T-helper 2 cell treated with Interferon-gamma antibody and Interleukin-4, amounts not matched to agents 5 μg/mL and 100 μg/mL, for 36 hours (primary cell): ENCODE measurements around the gene NSL1.
A peak's percentile ranks its signal among the peaks of the same experiment; 100 is the strongest.
"Not testable (repeated sequence)": the region's sequence is repeated elsewhere in the genome, so short reads cannot be mapped to it uniquely, and the experiment has no call there.

Experiments
- DNase-seq: peaks from one replicate; pipeline ENCODE4 v3.0.0; 2021; ENCODE audit warnings: low spot score
- H3K27ac Mint-ChIP-seq: one replicate; pipeline ENCODE4 v1.8.0; 2021; ENCODE audit warnings: mild to moderate bottlenecking, mixed read lengths
- H3K27me3 Mint-ChIP-seq: one replicate; pipeline ENCODE4 v1.8.0; 2021; ENCODE audit warnings: low read depth, mixed read lengths
- H3K36me3 Mint-ChIP-seq: one replicate; pipeline ENCODE4 v1.8.0; 2021; ENCODE audit warnings: low read depth, mixed read lengths
- H3K4me1 Mint-ChIP-seq: one replicate; pipeline ENCODE4 v1.8.0; 2021; ENCODE audit warnings: low read depth, mixed read lengths
- H3K4me3 Mint-ChIP-seq: one replicate; pipeline ENCODE4 v1.8.0; 2022; ENCODE audit warnings: mild to moderate bottlenecking, moderate library complexity, mixed read lengths
- H3K9me3 Mint-ChIP-seq: one replicate; pipeline ENCODE4 v1.8.0; 2021; ENCODE audit warnings: mixed read lengths

NSL1 gene

DNA sequence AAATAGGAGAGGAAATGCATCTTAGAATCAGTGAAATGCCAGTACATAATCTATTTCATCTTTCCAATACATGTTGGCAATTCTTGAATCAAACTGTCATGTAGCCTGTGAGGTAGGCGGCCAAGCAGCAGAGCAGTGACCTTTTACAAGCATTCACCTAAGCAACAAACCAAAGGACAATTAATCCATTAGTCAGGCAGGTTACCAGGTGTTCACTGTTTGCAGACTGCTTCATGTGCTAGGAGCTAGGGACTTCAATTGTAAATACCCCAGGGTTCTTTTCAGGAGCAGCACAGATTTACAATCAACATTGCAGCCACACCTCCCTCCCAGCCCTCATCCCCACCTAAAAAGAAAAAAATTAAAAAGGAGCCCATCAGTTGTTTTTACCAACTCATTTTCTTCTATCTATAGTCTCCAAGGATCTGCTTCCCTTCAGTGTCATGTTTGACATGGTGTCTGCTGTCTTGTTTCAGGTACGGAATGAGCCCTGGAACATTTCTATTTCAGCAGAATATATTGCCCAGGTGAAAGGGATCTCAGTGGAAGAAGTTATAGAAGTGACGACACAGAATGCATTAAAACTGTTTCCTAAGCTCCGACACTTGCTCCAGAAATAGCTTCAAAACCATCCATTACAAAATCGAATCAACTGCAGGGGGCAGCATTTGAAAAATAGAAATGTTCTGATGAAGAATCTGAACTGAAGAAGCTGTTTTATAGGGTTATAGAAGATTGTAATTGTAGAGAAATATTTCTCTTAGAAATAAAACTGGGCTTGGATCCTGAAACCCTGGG lies 23.2 kb upstream of the NSL1 start:
- Mint-ChIP-seq H3K4me3 (no peak overlapping the region), H3K9me3 (no peaks in the 10 kb centered on the region), H3K36me3 (peaks cover 1% of the 10 kb centered on the region), H3K4me1 (peaks cover 3% of the 10 kb centered on the region), H3K27me3 (peaks cover 3% of the 10 kb centered on the region), H3K27ac (no peak overlapping the region)
- no peak for DNase-seq

DNA sequence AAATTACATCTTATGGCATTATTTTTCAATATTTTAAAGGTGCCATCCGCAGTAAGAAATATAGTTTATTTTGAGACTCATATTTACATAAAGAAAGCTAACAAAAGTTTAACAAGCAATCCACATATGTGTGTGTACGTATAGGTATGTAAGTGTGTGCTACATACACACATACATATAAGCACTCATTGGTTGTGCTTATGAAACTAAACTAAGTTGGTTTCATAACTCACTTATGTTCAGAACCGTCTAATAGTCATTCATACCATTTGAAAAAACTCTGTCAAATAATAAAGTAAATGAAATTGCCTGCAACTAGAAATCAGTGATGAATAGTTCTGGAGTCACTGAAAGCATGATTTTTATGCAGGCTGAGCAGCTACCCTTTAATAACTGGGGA lies 14.2 kb upstream of the NSL1 start:
- Mint-ChIP-seq H3K4me1 (no peaks in the 10 kb centered on the region), H3K27me3 (no peaks in the 10 kb centered on the region), H3K4me3 (no peak overlapping the region), H3K36me3 (peaks cover 16% of the 10 kb centered on the region), H3K27ac (no peak overlapping the region), H3K9me3 (no peaks in the 10 kb centered on the region)
- DNase-seq: no peak

GRCh38 chr1:212797681-212798080 lies 6.1 kb upstream of the NSL1 start:
- Mint-ChIP-seq H3K4me3 (no peak overlapping the region), H3K27me3 (no peaks in the 10 kb centered on the region), H3K27ac (no peak overlapping the region), H3K36me3 (peaks cover 35% of the 10 kb centered on the region), H3K4me1 (peaks cover 18% of the 10 kb centered on the region), H3K9me3 (peaks cover 4% of the 10 kb centered on the region)
- DNase-seq: no peak

DNA sequence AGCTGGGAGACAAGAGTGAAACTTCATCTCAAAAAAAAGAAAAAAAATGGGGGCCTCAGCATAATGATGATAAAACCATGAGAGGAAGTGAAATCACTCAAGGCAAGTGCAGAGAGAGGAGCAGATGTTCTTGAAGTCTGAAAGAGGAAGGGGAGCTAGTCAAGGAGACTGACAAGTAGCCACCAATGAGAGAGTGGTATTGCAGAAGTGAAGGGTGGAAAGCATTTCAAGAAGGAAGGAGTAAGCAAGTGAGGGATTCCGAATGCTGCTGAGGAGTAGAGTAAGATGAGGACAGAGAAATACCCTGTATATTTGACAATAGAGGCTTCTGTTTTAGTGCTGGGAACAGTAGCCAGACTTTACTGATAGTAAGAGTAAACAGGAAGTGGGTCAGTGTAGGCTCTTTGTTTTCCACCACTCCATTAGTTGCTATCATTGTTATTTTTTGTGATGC lies 3.0 kb upstream of the NSL1 start:
- Mint-ChIP-seq H3K9me3 (peaks cover 4% of the 10 kb centered on the region), H3K4me3 (peak overlapping the region; percentile 56), H3K27me3 (no peaks in the 10 kb centered on the region), H3K4me1 (peaks cover 24% of the 10 kb centered on the region), H3K27ac (peak overlapping the region; percentile 93), H3K36me3 (peaks cover 33% of the 10 kb centered on the region)
- DNase-seq: no peak

DNA sequence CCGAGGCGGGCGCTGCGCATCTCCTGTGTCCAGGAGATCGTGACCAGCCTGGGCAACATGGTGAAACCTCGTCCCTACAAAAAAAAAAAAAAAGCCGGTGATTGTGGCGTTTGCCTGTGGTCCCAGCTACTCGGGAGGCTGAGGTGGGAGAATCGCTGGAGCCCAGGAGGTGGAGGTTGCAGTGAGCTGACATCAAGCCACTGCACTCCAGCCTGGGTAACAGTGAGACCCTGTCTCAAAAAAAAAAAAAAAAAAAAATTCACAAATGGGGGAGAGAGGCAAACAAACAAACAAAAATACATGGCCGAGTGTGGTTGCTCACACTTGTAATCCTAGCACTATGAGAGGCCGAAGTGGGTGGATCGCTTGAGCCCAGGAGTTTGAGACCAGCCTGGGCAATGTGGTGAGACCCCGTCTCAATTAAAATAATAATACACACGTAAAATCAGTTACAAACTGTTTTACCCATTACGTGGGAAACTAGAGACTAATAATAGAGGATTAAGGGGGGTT lies 875 bp upstream of the NSL1 start:
- Mint-ChIP-seq H3K4me1 (peaks cover 25% of the 10 kb centered on the region), H3K27ac (peak overlapping the region; percentile 98), H3K9me3 (peaks cover 4% of the 10 kb centered on the region), H3K4me3 (peak overlapping the region; percentile 100), H3K27me3 (no peaks in the 10 kb centered on the region), H3K36me3 (peaks cover 24% of the 10 kb centered on the region)
- no peak for DNase-seq

DNA sequence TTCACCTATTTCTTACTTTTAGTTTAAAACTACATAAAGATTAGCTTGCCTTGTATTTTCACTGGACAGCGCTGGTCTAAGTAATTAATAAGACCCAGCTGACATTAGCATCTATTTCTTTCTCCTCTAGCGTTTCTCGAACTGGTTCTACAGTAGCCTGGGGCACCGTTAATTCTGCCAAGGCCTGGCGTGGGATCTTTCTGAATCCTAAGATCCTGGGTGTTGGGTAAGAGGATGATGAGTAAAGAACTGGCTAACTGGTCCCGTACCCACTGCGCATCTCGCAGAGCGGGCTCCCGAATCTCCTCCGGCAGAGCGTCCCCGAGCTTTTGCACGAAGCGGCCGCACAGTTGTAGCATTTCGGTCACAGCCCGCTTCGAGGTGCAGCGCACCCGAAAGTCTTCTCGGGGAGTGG lies 309 bp downstream of the NSL1 start:
- H3K4me1 Mint-ChIP-seq: peaks cover 25% of the 10 kb centered on the region
- peak overlapping the region; percentile 100 for H3K4me3 Mint-ChIP-seq
- H3K9me3 Mint-ChIP-seq: peaks cover 4% of the 10 kb centered on the region
- no peaks in the 10 kb centered on the region for H3K27me3 Mint-ChIP-seq
- peak overlapping the region; percentile 98 for H3K27ac Mint-ChIP-seq
- peaks cover 32% of the 10 kb centered on the region for H3K36me3 Mint-ChIP-seq
- DNase-seq: no peak

GRCh38 chr1:212785871-212786270 lies 5.7 kb downstream of the NSL1 start:
- Mint-ChIP-seq H3K4me1 (peaks cover 12% of the 10 kb centered on the region), H3K4me3 (no peak overlapping the region), H3K9me3 (no peaks in the 10 kb centered on the region), H3K36me3 (peaks cover 34% of the 10 kb centered on the region), H3K27me3 (no peaks in the 10 kb centered on the region), H3K27ac (no peak overlapping the region)
- no peak for DNase-seq

GRCh38 chr1:212783976-212784375 lies 7.6 kb downstream of the NSL1 start:
- Mint-ChIP-seq H3K36me3 (peaks cover 36% of the 10 kb centered on the region), H3K4me1 (peaks cover 9% of the 10 kb centered on the region), H3K9me3 (no peaks in the 10 kb centered on the region), H3K27me3 (no peaks in the 10 kb centered on the region), H3K27ac (no peak overlapping the region), H3K4me3 (no peak overlapping the region)
- DNase-seq: no peak

- no peaks in the 10 kb centered on the region for H3K9me3 Mint-ChIP-seq
- no peak overlapping the region for H3K4me3 Mint-ChIP-seq
- peaks cover 40% of the 10 kb centered on the region for H3K36me3 Mint-ChIP-seq
- H3K4me1 Mint-ChIP-seq: peaks cover 5% of the 10 kb centered on the region
- no peaks in the 10 kb centered on the region for H3K27me3 Mint-ChIP-seq
- no peak for DNase-seq
- no peak overlapping the region for H3K27ac Mint-ChIP-seq
Observed at GRCh38 chr1:212782422-212783154, 9.0 kb downstream of the NSL1 start.

DNA sequence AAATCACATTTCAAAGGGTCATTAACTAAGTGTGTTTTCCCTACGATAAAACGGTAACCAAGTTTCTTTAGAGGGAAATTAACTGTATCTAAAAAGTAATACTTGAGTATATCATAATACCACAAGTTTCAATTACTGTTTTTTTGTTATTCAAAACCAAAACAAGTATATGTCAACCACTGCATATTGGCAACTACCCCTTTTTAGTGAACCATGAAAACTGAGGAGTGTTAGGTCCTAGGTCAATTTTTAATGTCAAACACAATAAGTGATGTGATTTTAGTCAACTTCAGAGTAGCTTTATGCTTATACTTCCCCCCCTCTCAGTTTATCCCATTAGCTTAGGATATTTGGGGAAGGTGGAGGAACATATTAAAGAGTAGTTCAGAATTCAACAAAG lies 10.4 kb downstream of the NSL1 start:
- H3K4me1 Mint-ChIP-seq: peaks cover 5% of the 10 kb centered on the region

DNA sequence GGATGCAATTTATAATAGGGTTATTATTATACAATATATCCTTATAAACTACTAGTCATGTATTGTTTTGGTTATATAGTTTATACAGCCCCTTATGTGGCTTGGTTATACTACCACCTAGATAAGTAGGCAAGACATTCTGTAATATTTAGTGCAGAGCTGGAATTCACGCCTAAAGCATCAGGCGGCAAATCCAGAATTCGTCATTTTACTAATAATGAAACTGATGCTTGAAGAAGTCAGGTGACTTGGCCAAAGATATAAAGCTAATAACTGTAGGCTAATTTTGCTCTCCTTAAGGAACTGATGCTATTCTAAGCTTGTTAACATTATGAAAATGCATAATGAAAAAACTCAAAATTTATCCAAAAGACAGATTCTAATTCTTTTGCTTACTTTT lies 10.8 kb downstream of the NSL1 start:
- H3K27me3 Mint-ChIP-seq: no peaks in the 10 kb centered on the region
- no peaks in the 10 kb centered on the region for H3K9me3 Mint-ChIP-seq
- H3K36me3 Mint-ChIP-seq: peaks cover 30% of the 10 kb centered on the region
- no peak overlapping the region for H3K27ac Mint-ChIP-seq
- DNase-seq: no peak
- peaks cover 3% of the 10 kb centered on the region for H3K4me1 Mint-ChIP-seq
- H3K4me3 Mint-ChIP-seq: no peak overlapping the region

More for the DNA sequence above, 10.4 kb downstream of the NSL1 start:
- Mint-ChIP-seq H3K27me3 (no peaks in the 10 kb centered on the region), H3K9me3 (no peaks in the 10 kb centered on the region), H3K4me3 (no peak overlapping the region), H3K36me3 (peaks cover 32% of the 10 kb centered on the region), H3K27ac (no peak overlapping the region)
- DNase-seq: no peak

- H3K36me3 Mint-ChIP-seq: peaks cover 35% of the 10 kb centered on the region
- H3K27ac Mint-ChIP-seq, H3K9me3 Mint-ChIP-seq, DNase-seq, H3K4me3 Mint-ChIP-seq, H3K4me1 Mint-ChIP-seq, H3K27me3 Mint-ChIP-seq: not testable (repeated sequence)
Observed at GRCh38 chr1:212779086-212779485, 12.5 kb downstream of the NSL1 start.

DNA sequence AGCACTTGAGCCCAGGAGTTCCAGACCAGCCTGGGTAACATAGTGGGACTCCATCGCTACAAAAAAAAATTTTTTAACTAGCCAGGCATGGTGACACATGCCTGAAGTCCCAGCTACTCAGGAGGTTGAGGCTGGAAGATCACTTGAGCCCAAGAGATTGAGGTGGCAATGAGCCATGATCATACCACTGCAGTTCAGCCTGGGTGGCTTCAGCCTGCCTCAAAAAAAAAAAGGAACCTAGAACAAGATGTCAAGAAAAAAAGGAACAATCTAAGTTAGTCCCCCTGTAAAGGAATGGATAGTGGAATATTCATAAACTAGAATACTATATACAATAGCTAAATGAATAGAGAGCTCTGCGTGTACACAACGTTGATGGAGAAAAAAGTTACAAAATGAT lies 14.4 kb downstream of the NSL1 start:
- peaks cover 39% of the 10 kb centered on the region for H3K36me3 Mint-ChIP-seq
- H3K4me3 Mint-ChIP-seq: no peak overlapping the region
- peaks cover under 1% of the 10 kb centered on the region for H3K9me3 Mint-ChIP-seq
- H3K27ac Mint-ChIP-seq: no peak overlapping the region
- H3K4me1 Mint-ChIP-seq: no peaks in the 10 kb centered on the region
- no peak for DNase-seq
- no peaks in the 10 kb centered on the region for H3K27me3 Mint-ChIP-seq

DNA sequence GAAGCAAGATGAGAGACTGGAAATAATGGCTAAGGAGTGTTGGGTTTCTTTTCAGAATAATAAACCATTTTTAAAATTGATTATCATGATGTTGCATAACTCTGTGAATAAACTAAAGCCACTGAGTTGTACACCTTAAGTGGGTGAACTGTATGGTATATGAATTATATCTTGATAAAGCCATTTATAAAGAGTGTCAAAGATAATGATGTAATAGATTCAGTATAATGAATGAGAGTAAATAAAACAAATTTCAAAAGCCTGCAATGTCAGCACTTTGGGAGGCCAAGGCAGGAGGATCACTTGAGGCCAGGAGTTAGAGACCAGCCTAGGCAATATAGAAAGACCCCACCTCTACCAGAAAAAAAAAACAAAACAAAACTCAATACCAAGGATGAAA lies 16.3 kb downstream of the NSL1 start:
- Mint-ChIP-seq H3K36me3 (peaks cover 43% of the 10 kb centered on the region), H3K27me3 (no peaks in the 10 kb centered on the region)

More for the DNA sequence above, 16.3 kb downstream of the NSL1 start:
- Mint-ChIP-seq H3K4me1 (peaks cover 3% of the 10 kb centered on the region), H3K27ac (no peak overlapping the region), H3K4me3 (no peak overlapping the region), H3K9me3 (peaks cover 14% of the 10 kb centered on the region)
- no peak for DNase-seq
